Measurements from ENCODE around the gene RNPS1.
"Not testable (repeated sequence)": the region's sequence is repeated elsewhere in the genome, so short reads cannot be mapped to it uniquely, and the experiment has no call there.

RNPS1 gene

GRCh38 chr16:2270070-2270462 is 2.1 kb upstream of the RNPS1 start:
- H3K4me3 ChIP-seq (ENCODE audit: low read depth, low read length), result no peak overlapping the region
- no peak for TF ChIP-seq CTCF (IDR thresholded peaks at IDR 0.05; ENCODE audit: borderline replicate concordance, insufficient read depth, low read depth, low read length)

DNA sequence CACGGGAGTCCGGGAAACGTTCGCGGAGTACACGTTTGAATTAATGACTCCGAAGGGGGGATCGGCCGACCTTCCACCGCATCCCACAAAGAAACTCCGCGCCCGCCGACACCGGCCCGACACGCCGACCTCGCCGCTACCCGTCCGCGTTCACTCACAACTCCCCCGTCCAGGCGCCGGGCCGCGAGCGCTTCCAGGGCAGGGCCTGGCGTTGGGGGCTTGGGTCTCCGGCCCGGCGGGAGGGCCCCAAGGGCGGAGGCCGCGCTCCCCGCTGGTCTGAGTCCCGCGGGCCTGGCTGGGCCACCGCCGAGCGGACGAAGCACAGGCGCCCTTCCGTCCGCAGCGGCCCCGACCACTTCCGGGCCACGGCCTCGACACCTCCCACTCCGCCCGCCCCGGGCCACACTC is 417 bp downstream of the RNPS1 start:
- peak overlapping the region; percentile 90 for H3K4me3 ChIP-seq (ENCODE audit: low read depth, low read length)

GRCh38 chr16:2266887-2267286 is 1.0 kb downstream of the RNPS1 start:
- peak overlapping the region; percentile 90 for H3K4me3 ChIP-seq (ENCODE audit: low read depth, low read length)

DNA sequence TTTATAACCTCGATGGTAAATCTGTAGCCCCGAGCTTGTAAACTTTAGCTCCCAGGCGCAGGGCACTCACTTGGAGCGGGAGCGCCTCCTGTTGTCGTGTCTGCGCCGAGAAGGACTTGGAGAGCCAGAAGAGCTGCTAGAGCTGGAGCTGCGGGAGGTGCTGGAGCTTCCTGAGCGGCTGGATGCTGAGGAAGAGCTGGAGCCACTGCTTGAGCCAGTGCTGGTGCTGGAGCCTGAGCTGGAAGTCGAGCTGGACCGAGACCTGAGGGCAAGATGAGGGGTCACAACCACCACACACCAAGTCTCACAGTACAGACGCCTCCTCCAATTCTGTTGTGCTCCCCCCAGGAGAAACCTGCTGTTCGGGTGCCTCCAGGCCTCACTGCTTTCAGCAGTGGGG is 4.9 kb downstream of the RNPS1 start:
- H3K4me3 ChIP-seq (ENCODE audit: low read depth, low read length), result not testable (repeated sequence)

GRCh38 chr16:2260250-2260649 is 7.7 kb downstream of the RNPS1 start:
- no peak for TF ChIP-seq CTCF (IDR thresholded peaks at IDR 0.05; ENCODE audit: borderline replicate concordance, insufficient read depth, low read depth, low read length)
- H3K4me3 ChIP-seq (ENCODE audit: low read depth, low read length), result no peak overlapping the region

DNA sequence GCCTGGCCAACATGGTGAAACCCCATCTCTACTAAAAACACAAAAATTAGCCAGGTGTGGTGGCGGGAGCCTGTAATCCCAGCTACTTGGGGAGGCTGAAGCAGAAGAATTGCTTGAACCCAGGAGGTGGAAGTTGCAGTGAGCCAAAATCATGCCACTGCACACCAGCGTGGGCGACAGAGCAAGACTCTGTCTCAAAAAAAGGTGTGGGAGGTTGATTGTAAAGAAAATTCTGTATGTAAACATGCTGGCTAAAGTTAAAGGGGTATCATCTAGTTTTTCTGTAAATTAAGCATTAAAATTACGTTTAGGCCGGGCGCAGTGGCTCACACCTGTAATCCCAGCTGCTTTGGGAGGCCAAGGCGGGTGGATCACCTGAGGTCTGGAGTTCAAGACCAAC is 9.4 kb downstream of the RNPS1 start:
- H3K4me3 ChIP-seq (ENCODE audit: low read depth, low read length), result not testable (repeated sequence)

GRCh38 chr16:2257726-2258125 is 10.2 kb downstream of the RNPS1 start:
- no peak overlapping the region for H3K4me3 ChIP-seq (ENCODE audit: low read depth, low read length)
- TF ChIP-seq CTCF (IDR thresholded peaks at IDR 0.05; ENCODE audit: borderline replicate concordance, insufficient read depth, low read depth, low read length), result no peak

DNA sequence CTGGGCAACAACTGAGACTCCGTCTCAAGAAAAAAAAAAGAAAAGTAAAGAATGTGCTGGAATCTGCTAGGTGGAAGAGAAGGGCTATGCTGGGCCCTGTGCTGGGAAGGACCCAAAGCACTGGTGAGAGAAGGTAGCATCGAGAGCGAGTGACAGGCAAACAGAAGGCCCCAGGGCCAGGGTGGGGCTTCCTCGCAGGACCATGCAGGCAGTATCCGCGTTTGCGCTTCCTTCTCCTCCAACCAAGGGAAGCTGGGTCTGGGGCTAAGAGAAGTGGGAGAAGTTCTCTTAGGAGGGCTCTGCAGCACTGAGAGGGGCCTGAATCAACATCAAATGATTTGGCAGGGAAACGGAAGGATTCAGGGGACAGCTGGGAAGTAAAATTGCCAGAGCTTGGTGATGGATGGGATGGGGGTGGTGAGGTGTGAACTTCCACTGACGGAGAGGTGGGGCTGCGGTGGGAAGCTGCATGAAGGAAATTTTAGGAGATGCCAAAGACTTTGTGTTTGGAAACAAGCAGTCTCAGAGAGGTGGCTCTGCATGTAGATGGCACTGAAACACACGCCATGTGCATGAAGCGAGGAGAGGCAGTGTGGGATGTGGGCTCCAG is 11.3 kb downstream of the RNPS1 start:
- no peak overlapping the region for H3K4me3 ChIP-seq (ENCODE audit: low read depth, low read length)
- TF ChIP-seq CTCF (IDR thresholded peaks at IDR 0.05; ENCODE audit: borderline replicate concordance, insufficient read depth, low read depth, low read length), result no peak

DNA sequence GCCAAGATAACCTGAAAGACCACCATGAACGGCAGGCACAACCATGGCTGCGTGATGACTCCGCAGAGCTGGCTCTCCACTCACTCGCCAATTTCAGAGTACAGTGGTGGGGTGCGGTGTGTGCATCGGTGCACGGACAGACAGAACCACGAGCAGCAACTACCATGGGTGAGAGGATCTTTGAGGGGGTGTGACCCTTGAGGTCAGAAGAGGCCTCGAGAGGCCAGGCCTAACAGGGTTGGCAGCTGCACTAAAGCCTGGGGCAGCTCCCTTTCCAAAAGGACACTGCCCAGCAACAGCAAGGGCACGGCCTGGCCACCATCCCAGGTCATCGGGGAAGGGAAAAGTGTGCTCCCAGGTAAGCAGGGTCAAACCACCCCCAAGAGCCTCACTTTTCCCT is 14.6 kb downstream of the RNPS1 start:
- no peak for TF ChIP-seq CTCF (IDR thresholded peaks at IDR 0.05; ENCODE audit: borderline replicate concordance, insufficient read depth, low read depth, low read length)
- H3K4me3 ChIP-seq (ENCODE audit: low read depth, low read length), result no peak overlapping the region
